Measurements from ENCODE around the gene TRIM24. TPM values are rescaled to one million over a fixed set of nuclear protein-coding genes. Genes with fewer than 3 reads are reported as not detected.
"Not testable (repeated sequence)": the region's sequence is repeated elsewhere in the genome, so short reads cannot be mapped to it uniquely, and the experiment has no call there.

TRIM24 gene
- 10 to 100 TPM; 14.9 to 19.7 TPM for total RNA-seq
- 1 to 10 TPM; 7.5 to 7.6 TPM for polyA plus RNA-seq

GRCh38 chr7:138460176-138460648 lies at the start of gene TRIM24:
Gene TRIM24, plus strand, starts transcription at chr7:138460259. Its CDS starts 290 bp downstream, at chr7:138460549.
- H3K27ac ChIP-seq (ENCODE audit: low read depth in 1 of 2, low read length in 2 of 2), result peak within 1 kb of the TSS; percentile 94 to 96
- under 1% methylated on average over 59 of the region's 59 CpGs for WGBS
- no peaks in the 10 kb centered on the region for H3K36me3 ChIP-seq (ENCODE audit: control insufficient read depth in 4 of 4, insufficient read depth in 3 of 4, low read depth in 1 of 4, low read length in 3 of 4)
- H3K9ac ChIP-seq (ENCODE audit: low read depth in 1 of 2, low read length in 2 of 2), result peak within 1 kb of the TSS; percentile 57
- H3K4me3 ChIP-seq (ENCODE audit: low read depth in 1 of 3, low read length in 3 of 3), result peak within 1 kb of the TSS; percentile 80 to 96 (median 81)
- no peaks in the 10 kb centered on the region for H3K9me3 ChIP-seq (ENCODE audit: control insufficient read depth in 4 of 4, low read length in 3 of 4)
- peaks cover 1 to 18% (median 10%) of the 10 kb centered on the region in 4 donors for H3K4me1 ChIP-seq (ENCODE audit: control insufficient read depth in 4 of 4, insufficient read depth in 4 of 4, low read length in 3 of 4)
- peak; percentile 98 for DNase-seq (ENCODE audit: low spot score)
- no peaks in the 10 kb centered on the region for H3K27me3 ChIP-seq (ENCODE audit: control insufficient read depth in 4 of 4, insufficient read depth in 4 of 4, low read length in 3 of 4)
- TF ChIP-seq FOXA1 (IDR thresholded peaks at IDR 0.05), result no peak
- TF ChIP-seq YY1 (IDR thresholded peaks at IDR 0.05), result peak; percentile 71
- TF ChIP-seq TAF1 (conservative IDR thresholded peaks at IDR 0.05), result peak; percentile 59
- TF ChIP-seq SP1 (IDR thresholded peaks at IDR 0.05), result peak; percentile 5
- TF ChIP-seq FOXA2 (IDR thresholded peaks at IDR 0.05), result no peak
- no peak for TF ChIP-seq MAX (IDR thresholded peaks at IDR 0.05)
- no peak for TF ChIP-seq RXRA (IDR thresholded peaks at IDR 0.05)
- TF ChIP-seq EGR1 (IDR thresholded peaks at IDR 0.05; ENCODE audit: low read depth in 2 of 2), result no peak
- no peak for TF ChIP-seq NR2F2 (IDR thresholded peaks at IDR 0.05)
- TF ChIP-seq ATF3 (IDR thresholded peaks at IDR 0.05), result no peak
- no peak for TF ChIP-seq HNF4G (IDR thresholded peaks at IDR 0.05)
- peak in 1 of 2 donors; percentile 69 for TF ChIP-seq GABPA (IDR thresholded peaks at IDR 0.05 in 1 of 2, conservative IDR thresholded peaks at IDR 0.05 in 1 of 2)
- peak in 1 of 2 donors; percentile 29 for TF ChIP-seq RAD21 (IDR thresholded peaks at IDR 0.05)
- TF ChIP-seq, protein P1, sequence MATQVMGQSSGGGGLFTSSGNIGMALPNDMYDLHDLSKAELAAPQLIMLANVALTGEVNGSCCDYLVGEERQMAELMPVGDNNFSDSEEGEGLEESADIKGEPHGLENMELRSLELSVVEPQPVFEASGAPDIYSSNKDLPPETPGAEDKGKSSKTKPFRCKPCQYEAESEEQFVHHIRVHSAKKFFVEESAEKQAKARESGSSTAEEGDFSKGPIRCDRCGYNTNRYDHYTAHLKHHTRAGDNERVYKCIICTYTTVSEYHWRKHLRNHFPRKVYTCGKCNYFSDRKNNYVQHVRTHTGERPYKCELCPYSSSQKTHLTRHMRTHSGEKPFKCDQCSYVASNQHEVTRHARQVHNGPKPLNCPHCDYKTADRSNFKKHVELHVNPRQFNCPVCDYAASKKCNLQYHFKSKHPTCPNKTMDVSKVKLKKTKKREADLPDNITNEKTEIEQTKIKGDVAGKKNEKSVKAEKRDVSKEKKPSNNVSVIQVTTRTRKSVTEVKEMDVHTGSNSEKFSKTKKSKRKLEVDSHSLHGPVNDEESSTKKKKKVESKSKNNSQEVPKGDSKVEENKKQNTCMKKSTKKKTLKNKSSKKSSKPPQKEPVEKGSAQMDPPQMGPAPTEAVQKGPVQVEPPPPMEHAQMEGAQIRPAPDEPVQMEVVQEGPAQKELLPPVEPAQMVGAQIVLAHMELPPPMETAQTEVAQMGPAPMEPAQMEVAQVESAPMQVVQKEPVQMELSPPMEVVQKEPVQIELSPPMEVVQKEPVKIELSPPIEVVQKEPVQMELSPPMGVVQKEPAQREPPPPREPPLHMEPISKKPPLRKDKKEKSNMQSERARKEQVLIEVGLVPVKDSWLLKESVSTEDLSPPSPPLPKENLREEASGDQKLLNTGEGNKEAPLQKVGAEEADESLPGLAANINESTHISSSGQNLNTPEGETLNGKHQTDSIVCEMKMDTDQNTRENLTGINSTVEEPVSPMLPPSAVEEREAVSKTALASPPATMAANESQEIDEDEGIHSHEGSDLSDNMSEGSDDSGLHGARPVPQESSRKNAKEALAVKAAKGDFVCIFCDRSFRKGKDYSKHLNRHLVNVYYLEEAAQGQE (IDR thresholded peaks at IDR 0.05), result peak; percentile 89
- peak in 1 of 2 donors; percentile 6 for TF ChIP-seq JUND (IDR thresholded peaks at IDR 0.05)
- TF ChIP-seq HNF4A (conservative IDR thresholded peaks at IDR 0.05), result peak in 1 of 2 donors; percentile 6
- TF ChIP-seq, protein P2, sequence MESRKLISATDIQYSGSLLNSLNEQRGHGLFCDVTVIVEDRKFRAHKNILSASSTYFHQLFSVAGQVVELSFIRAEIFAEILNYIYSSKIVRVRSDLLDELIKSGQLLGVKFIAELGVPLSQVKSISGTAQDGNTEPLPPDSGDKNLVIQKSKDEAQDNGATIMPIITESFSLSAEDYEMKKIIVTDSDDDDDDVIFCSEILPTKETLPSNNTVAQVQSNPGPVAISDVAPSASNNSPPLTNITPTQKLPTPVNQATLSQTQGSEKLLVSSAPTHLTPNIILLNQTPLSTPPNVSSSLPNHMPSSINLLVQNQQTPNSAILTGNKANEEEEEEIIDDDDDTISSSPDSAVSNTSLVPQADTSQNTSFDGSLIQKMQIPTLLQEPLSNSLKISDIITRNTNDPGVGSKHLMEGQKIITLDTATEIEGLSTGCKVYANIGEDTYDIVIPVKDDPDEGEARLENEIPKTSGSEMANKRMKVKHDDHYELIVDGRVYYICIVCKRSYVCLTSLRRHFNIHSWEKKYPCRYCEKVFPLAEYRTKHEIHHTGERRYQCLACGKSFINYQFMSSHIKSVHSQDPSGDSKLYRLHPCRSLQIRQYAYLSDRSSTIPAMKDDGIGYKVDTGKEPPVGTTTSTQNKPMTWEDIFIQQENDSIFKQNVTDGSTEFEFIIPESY (IDR thresholded peaks at IDR 0.05), result no peak
- TF ChIP-seq, protein P3, sequence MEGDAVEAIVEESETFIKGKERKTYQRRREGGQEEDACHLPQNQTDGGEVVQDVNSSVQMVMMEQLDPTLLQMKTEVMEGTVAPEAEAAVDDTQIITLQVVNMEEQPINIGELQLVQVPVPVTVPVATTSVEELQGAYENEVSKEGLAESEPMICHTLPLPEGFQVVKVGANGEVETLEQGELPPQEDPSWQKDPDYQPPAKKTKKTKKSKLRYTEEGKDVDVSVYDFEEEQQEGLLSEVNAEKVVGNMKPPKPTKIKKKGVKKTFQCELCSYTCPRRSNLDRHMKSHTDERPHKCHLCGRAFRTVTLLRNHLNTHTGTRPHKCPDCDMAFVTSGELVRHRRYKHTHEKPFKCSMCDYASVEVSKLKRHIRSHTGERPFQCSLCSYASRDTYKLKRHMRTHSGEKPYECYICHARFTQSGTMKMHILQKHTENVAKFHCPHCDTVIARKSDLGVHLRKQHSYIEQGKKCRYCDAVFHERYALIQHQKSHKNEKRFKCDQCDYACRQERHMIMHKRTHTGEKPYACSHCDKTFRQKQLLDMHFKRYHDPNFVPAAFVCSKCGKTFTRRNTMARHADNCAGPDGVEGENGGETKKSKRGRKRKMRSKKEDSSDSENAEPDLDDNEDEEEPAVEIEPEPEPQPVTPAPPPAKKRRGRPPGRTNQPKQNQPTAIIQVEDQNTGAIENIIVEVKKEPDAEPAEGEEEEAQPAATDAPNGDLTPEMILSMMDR (IDR thresholded peaks at IDR 0.05; ENCODE audit: low read depth, low read length, missing input control), result no peak

DNA sequence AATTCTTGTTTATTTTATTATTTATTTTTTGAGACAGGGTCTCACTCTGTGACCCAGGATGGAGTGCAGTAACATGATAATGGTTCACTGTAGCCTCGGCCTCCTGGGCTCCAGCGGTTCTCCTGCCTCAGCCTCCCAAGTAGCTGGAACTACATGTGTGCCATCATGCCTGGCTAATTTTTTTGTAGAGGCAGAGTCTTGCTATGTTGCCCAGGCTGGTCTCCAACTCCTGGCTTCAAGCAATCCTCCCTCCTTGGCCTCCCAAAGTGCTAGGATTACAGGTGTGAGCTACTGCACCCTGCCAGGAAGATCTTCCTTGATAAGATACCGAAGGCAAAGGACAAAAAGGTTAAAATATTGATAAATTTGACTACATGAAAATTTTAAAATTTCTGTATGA lies 48.0 kb upstream of the TRIM24 start:
- H3K27me3 ChIP-seq (ENCODE audit: control insufficient read depth in 4 of 4, insufficient read depth in 4 of 4, low read length in 3 of 4); H3K4me3 ChIP-seq (ENCODE audit: low read depth in 1 of 3, low read length in 3 of 3); H3K4me1 ChIP-seq (ENCODE audit: control insufficient read depth in 4 of 4, insufficient read depth in 4 of 4, low read length in 3 of 4); H3K9ac ChIP-seq (ENCODE audit: low read depth in 1 of 2, low read length in 2 of 2); H3K36me3 ChIP-seq (ENCODE audit: control insufficient read depth in 4 of 4, insufficient read depth in 3 of 4, low read depth in 1 of 4, low read length in 3 of 4); H3K9me3 ChIP-seq (ENCODE audit: control insufficient read depth in 4 of 4, low read length in 3 of 4); DNase-seq (ENCODE audit: low spot score); H3K27ac ChIP-seq (ENCODE audit: low read depth in 1 of 2, low read length in 2 of 2): not testable (repeated sequence)
- 97% methylated on average over 3 of the region's 3 CpGs for whole genome bisulfite sequencing

DNA sequence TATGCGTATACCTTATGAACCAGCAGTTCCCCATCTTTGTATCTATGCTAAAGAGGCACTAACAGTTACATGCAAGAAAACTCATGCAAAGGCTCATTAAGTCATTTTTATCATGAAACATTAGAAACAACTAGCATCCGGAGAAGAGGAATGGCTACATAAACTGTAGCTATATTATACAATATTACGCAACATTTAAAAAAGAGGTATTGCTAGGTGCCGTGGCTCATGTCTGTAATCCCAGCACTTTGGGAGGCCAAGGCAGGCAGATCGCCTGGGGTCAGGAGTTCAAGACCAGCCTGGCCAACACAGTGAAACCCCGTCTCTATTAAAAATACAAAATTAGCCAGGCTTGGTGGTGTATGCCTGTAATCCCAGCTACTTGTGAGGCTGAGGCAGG lies 47.1 kb upstream of the TRIM24 start:
- not testable (repeated sequence) for DNase-seq (ENCODE audit: low spot score); H3K27me3 ChIP-seq (ENCODE audit: control insufficient read depth in 4 of 4, insufficient read depth in 4 of 4, low read length in 3 of 4); H3K36me3 ChIP-seq (ENCODE audit: control insufficient read depth in 4 of 4, insufficient read depth in 3 of 4, low read depth in 1 of 4, low read length in 3 of 4); H3K4me1 ChIP-seq (ENCODE audit: control insufficient read depth in 4 of 4, insufficient read depth in 4 of 4, low read length in 3 of 4); H3K27ac ChIP-seq (ENCODE audit: low read depth in 1 of 2, low read length in 2 of 2); H3K4me3 ChIP-seq (ENCODE audit: low read depth in 1 of 3, low read length in 3 of 3); H3K9ac ChIP-seq (ENCODE audit: low read depth in 1 of 2, low read length in 2 of 2); H3K9me3 ChIP-seq (ENCODE audit: control insufficient read depth in 4 of 4, low read length in 3 of 4)
- WGBS, result 94% methylated on average over 6 of the region's 6 CpGs

All from liver (tissue), 9 donors.